D721Med (cell line): ENCODE results near the gene SLAIN1.

Experiments used
- DNase-seq: peaks from one replicate; pipeline ENCODE4 v3.0.0; 2011; ENCODE audit warnings: low spot score; ENCODE audit not compliant: insufficient read length
- FAIRE-seq: peaks from 2 replicates; lab custom pipeline; 2011; peaks lifted over from hg19 to GRCh38; lab: Jason Lieb, UNC
- TF ChIP-seq, protein P1 (sequence below): IDR thresholded peaks from 2 replicates; pipeline ENCODE4 v1.5.1; 2012; ENCODE audit warnings: mild to moderate bottlenecking, control low read depth; ENCODE audit not compliant: insufficient read depth; ENCODE audit errors: missing control alignments

SLAIN1 gene

GRCh38 chr13:77728265-77729125 is 31.0 kb downstream of the SLAIN1 start:
- DNase-seq (no peak), FAIRE-seq (peak; percentile 64)
- TF ChIP-seq, protein P1, sequence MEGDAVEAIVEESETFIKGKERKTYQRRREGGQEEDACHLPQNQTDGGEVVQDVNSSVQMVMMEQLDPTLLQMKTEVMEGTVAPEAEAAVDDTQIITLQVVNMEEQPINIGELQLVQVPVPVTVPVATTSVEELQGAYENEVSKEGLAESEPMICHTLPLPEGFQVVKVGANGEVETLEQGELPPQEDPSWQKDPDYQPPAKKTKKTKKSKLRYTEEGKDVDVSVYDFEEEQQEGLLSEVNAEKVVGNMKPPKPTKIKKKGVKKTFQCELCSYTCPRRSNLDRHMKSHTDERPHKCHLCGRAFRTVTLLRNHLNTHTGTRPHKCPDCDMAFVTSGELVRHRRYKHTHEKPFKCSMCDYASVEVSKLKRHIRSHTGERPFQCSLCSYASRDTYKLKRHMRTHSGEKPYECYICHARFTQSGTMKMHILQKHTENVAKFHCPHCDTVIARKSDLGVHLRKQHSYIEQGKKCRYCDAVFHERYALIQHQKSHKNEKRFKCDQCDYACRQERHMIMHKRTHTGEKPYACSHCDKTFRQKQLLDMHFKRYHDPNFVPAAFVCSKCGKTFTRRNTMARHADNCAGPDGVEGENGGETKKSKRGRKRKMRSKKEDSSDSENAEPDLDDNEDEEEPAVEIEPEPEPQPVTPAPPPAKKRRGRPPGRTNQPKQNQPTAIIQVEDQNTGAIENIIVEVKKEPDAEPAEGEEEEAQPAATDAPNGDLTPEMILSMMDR: no peak

DNA sequence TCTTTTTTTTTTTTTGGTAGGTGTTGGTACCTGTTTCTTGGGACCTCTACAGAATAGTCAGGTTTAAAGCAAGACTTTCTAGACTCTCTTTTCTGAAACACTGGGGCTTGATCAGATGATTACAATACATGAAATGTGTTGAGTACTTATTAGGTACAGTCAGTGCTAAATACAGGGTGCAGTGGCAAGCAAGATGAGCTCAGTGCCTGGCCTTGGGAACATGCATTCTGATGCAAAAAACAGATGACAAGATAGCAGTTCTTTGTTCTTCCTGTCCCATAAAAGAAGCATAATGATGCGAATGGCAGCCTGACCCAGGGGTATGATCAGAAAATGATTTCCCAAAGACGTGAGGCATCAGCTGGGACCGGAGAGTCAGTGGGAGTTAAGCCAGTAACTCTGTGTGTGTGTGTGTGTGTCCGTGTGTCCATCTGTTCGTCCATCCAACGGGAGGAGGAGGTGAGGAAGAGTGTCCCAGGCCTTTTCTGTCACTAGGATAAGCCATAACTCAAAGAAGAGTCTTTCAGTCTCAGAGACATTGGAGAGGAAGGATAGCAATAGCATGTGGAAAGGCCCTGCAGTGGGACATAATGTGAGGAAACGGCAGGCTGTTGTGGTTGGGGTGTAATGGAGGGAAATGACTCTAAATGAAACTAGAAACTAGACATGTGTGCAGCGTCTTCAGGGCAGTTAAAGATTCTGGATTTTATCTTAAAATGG is 32.2 kb downstream of the SLAIN1 start:
- no peak for DNase-seq

DNA sequence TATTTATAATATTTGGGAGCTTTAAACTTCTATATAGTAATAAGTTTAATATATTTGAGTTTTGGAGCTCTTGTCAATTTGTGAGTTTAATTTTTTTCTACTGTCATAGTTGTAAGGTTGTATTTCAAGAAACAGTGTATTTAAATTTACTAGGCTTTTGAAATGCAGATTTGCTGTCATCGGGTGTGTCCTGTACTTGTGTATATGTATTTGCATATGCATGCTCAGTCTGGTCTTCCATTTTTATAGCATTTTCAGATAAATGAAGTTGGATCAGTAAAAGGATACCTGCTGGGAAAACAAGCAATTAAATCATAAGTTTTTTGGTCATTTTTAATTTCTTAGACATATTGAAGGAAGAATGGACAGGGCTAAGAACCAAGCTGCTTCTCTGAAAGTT is 33.1 kb downstream of the SLAIN1 start:
- FAIRE-seq (no peak), DNase-seq (no peak)
- TF ChIP-seq, protein P1: no peak

More for the DNA sequence above, 32.2 kb downstream of the SLAIN1 start:
- TF ChIP-seq, protein P1: no peak
- FAIRE-seq: no peak

- FAIRE-seq: no peak
- no peak for DNase-seq
- TF ChIP-seq, protein P1: no peak
These were observed 34.8 kb downstream of the SLAIN1 start for GRCh38 chr13:77732287-77732686.

GRCh38 chr13:77733674-77734073 is 36.2 kb downstream of the SLAIN1 start:
- TF ChIP-seq, protein P1: no peak
- DNase-seq (no peak), FAIRE-seq (peak; percentile 91)

DNA sequence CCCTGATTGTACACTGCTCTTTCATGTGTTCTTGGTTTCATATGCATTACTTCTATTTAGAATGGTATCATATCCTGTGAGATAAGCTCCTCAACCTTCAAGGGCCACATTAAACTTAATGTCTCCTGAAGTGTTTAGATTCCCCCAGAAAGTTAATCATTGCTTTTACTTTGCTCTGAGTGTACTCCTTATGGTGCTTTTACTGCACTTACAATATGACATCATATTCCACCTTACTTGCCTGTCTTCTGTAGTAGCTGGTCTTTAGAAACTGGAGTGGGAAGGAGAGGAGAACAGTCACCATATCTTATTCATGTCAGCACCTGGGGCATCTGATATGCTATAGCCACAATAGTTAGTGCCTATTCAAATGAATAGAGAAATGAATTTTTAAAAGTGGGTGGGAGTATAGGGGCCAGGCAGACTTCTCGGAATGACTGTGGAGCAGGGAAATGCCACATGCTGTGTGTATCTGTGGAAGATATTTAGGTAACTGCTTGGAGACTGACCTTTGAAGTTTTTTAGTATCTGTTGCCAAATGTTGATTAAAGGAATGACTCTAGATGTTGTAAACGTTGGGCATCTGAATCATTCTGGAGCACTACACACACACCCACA is 40.2 kb downstream of the SLAIN1 start:
- TF ChIP-seq, protein P1: no peak
- FAIRE-seq (no peak), DNase-seq (no peak)
